PFSK-1 (cell line): ENCODE results near the gene SLC36A4.

Source experiments
- FOXP2 ChIP-seq: optimal IDR thresholded peaks from 2 replicates; pipeline ENCODE3; 2011; ENCODE audit warnings: borderline replicate concordance, control low read depth, inconsistent platforms; ENCODE audit not compliant: insufficient read depth; ENCODE audit errors: extremely low read length, extremely low read depth
- POLR2AphosphoS5 ChIP-seq: IDR thresholded peaks from 2 replicates; pipeline ENCODE4 v1.6.1; 2012; ENCODE audit warnings: low read depth, mild to moderate bottlenecking, control low read depth, low read length, moderate library complexity
- REST ChIP-seq, 2 experiments: IDR thresholded peaks; 2 replicates each; pipeline versions ENCODE4 v1.6.1 to v1.8.0; 2011 to 2012; ENCODE audit warnings: low read depth in 2 of 2, low read length in 2 of 2, control low read depth in 1 of 2, inconsistent platforms in 1 of 2, mild to moderate bottlenecking in 1 of 2, moderate library complexity in 1 of 2; ENCODE audit not compliant: insufficient read depth in 1 of 2
- SIN3A ChIP-seq: IDR thresholded peaks from 2 replicates; pipeline ENCODE4 v1.6.1; 2012; ENCODE audit warnings: mild to moderate bottlenecking, low read length, moderate library complexity, borderline replicate concordance; ENCODE audit not compliant: insufficient read depth
- TAF1 ChIP-seq: IDR thresholded peaks from 2 replicates; pipeline ENCODE4 v1.6.1; 2012; ENCODE audit warnings: low read length, control low read depth, borderline replicate concordance; ENCODE audit not compliant: insufficient read depth

SLC36A4 gene

GRCh38 chr11:93118276-93118675, 79.5 kb downstream of the SLC36A4 start:
- TF ChIP-seq TAF1 (no peak), REST (IDR thresholded peaks at IDR 0.05; ENCODE audit: insufficient read depth in 1 of 2, low read depth in 2 of 2, low read length in 2 of 2) (no peak)

- no peak for TF ChIP-seq FOXP2
- no peak for TF ChIP-seq REST (IDR thresholded peaks at IDR 0.05; ENCODE audit: insufficient read depth in 1 of 2, low read depth in 2 of 2, low read length in 2 of 2)
- no peak for TF ChIP-seq POLR2AphosphoS5
- TF ChIP-seq SIN3A: no peak
- TF ChIP-seq TAF1: no peak
Observed at GRCh38 chr11:93117565-93117964, 80.2 kb downstream of the SLC36A4 start.

- TF ChIP-seq TAF1: no peak
- no peak for TF ChIP-seq SIN3A
- TF ChIP-seq POLR2AphosphoS5: no peak
- no peak for TF ChIP-seq REST (IDR thresholded peaks at IDR 0.05; ENCODE audit: insufficient read depth in 1 of 2, low read depth in 2 of 2, low read length in 2 of 2)
Observed at GRCh38 chr11:93116641-93117441, 81.0 kb downstream of the SLC36A4 start.

- TF ChIP-seq POLR2AphosphoS5: no peak
- no peak for TF ChIP-seq FOXP2
- no peak for TF ChIP-seq TAF1
- no peak for TF ChIP-seq SIN3A
- TF ChIP-seq REST (IDR thresholded peaks at IDR 0.05; ENCODE audit: insufficient read depth in 1 of 2, low read depth in 2 of 2, low read length in 2 of 2): no peak
Observed at GRCh38 chr11:93114304-93114703, 83.5 kb downstream of the SLC36A4 start.

- TF ChIP-seq SIN3A (no peak), FOXP2 (no peak), POLR2AphosphoS5 (no peak), REST (IDR thresholded peaks at IDR 0.05; ENCODE audit: insufficient read depth in 1 of 2, low read depth in 2 of 2, low read length in 2 of 2) (no peak), TAF1 (no peak)
Observed at GRCh38 chr11:93113824-93114223, 84.0 kb downstream of the SLC36A4 start.
